ENCODE data around the gene NR6A1. TPM values are rescaled to one million over a fixed set of nuclear protein-coding genes. Genes with fewer than 3 reads are reported as not detected.
A peak's percentile ranks its signal among the peaks of the same experiment; 100 is the strongest.

Gene NR6A1
- total and polyA plus RNA-seq, 2 of the 13 experiments (the other 11 are each of a cell fraction or from before 2014, with no cell fraction given) = 28.1 to 31.5 TPM

DNA sequence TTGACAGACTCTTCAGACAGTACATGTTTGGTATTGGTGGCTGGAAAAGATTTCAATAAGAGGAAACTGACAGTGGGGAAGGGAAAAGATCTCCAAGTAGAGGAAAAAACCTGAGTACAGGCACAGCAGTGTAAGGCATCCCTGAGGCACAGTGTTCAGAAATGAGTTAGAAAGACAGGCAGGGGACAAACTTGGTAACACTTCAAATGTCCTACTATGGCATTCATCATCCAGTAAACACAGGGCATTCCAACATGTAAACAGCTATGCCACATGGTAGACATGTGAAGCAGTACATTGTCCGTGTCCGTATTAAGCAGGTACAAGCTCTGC lies 218.9 kb downstream of the NR6A1 start:
- no peak for FAIRE-seq
- no peaks in the 10 kb centered on the region for H3K79me2 ChIP-seq (ENCODE audit: insufficient read depth, low read length)
- intact Hi-C loops (cut with micrococcal nuclease; ENCODE audit: unreplicated experiment) = loop anchor here (5.0 kb wide), 2 partner anchors 40 to 205 kb away; no protein-coding TSS in a partner anchor
- peak; percentile 25; the same call in 1 of the 3 replicates for ATAC-seq
- CTCF ChIA-PET (ENCODE audit: low intra/inter-chr PET ratio, low total read pairs) = interaction anchor here (1.2 to 2.5 kb wide), 3 partner anchors 65 to 160 kb away, joined by 3 to 32 read pairs (median 16); no protein-coding TSS in a partner anchor
- H3K4me3 ChIP-seq (replicated peaks in 1 of 3; ENCODE audit: insufficient read depth in 1 of 3, low read depth in 2 of 3, low read length in 3 of 3) = no peak overlapping the region
- no peak overlapping the region for H2AFZ ChIP-seq (ENCODE audit: low read length)
- no peak overlapping the region for H3K4me2 ChIP-seq (ENCODE audit: low read depth, low read length)
- H3K27me3 ChIP-seq (ENCODE audit: control insufficient read depth in 1 of 2, insufficient read depth in 2 of 2, low read length in 2 of 2) = no peaks in the 10 kb centered on the region; a peak in 1 of 5 replicates
- in situ Hi-C loops (cut with HindIII; ENCODE audit: extremely low pct_ligation_motif_present, low pct_unique_long_range_greater_than_20kb) = loop anchor here (5.0 kb wide), 1 partner anchor 160 kb away; no protein-coding TSS in a partner anchor
- WGBS (ENCODE audit: low lambda C conversion rate) = 100% methylated on average over 2 of the region's 2 CpGs
- peaks cover 14 to 30% of the 10 kb centered on the region in 2 experiments for H3K36me3 ChIP-seq (replicated peaks in 1 of 2; ENCODE audit: control insufficient read depth in 1 of 2, insufficient read depth in 2 of 2, low read length in 2 of 2)
- no peaks in the 10 kb centered on the region for H4K20me1 ChIP-seq (ENCODE audit: insufficient read depth, low read length)
- no peaks in the 10 kb centered on the region for H3K9me3 ChIP-seq (ENCODE audit: low read length)
- no peak overlapping the region for H3K27ac ChIP-seq (ENCODE audit: extremely low read length, insufficient read depth, low read length)
- no peak for DNase-seq (ENCODE audit: low spot score)
- POLR2A ChIA-PET = interaction anchor here (0.7 to 1.9 kb wide), 3 partner anchors 15 to 103 kb away, joined by 3 to 8 read pairs (median 4); no protein-coding TSS in a partner anchor
- H3K9ac ChIP-seq (ENCODE audit: insufficient read depth, low read depth, low read length) = no peak overlapping the region
- peaks cover 14% of the 10 kb centered on the region for H3K4me1 ChIP-seq (ENCODE audit: insufficient read depth, low read length)
- TF ChIP-seq SMARCC2 (IDR thresholded peaks at IDR 0.05) (no peak), ZBTB7A (CRISPR knock-in tag; IDR thresholded peaks at IDR 0.05) (no peak)
- no TSS peak for BruUV-seq (replicated peaks)

DNA sequence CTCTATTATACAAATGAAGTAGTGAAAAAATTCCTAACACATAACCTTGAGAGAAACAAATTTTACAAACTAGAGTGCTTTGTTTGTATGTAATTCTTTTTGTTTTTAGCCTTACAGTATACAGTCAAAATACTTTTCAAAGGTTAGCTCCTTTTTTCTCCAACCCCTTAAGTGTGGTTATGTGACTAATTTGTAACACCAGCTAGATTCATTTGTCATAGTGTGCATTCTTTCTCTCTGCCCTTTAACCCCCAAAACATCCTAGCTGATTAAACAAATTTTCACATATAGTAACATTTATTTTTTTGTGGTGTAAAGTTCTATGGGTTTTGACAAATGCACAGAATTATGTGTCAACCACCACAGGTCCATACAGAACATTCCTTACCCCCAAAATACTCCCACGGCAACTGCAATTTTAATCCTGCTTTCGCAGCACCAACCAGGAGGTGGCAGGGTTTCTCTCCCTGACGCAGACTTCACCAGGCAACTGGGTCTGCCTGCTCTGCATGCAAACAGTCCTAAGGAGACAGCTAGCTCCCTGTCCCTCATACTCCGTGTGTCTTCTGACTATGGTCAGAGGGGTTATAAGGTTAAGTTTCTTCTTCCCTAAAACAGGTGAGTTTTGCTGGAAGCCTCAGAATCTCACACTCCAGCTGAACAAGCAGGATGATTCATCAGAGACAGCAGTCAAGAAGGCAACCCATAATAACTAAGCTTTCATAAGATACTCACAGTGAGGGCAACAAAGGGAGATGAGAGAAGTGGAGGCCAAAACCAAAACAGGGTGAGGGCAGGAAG lies 219.4 kb downstream of the NR6A1 start:
- H4K20me1 ChIP-seq (ENCODE audit: insufficient read depth, low read length) = no peaks in the 10 kb centered on the region
- in situ Hi-C loops (cut with HindIII; ENCODE audit: extremely low pct_ligation_motif_present, low pct_unique_long_range_greater_than_20kb) = loop anchor here (5.0 kb wide), 1 partner anchor 161 kb away; no protein-coding TSS in a partner anchor
- no peak overlapping the region for H2AFZ ChIP-seq (ENCODE audit: low read length)
- TSS peak; percentile 11 for BruUV-seq (replicated peaks)
- peaks cover 14 to 30% of the 10 kb centered on the region in 2 experiments for H3K36me3 ChIP-seq (replicated peaks in 1 of 2; ENCODE audit: control insufficient read depth in 1 of 2, insufficient read depth in 2 of 2, low read length in 2 of 2)
- ATAC-seq = peak; percentile 94
- no peak overlapping the region for H3K9ac ChIP-seq (ENCODE audit: insufficient read depth, low read depth, low read length)
- DNase-seq (ENCODE audit: low spot score) = peak; percentile 53
- peaks cover 11% of the 10 kb centered on the region for H3K4me1 ChIP-seq (ENCODE audit: insufficient read depth, low read length)
- H3K4me3 ChIP-seq (replicated peaks in 1 of 3; ENCODE audit: insufficient read depth in 1 of 3, low read depth in 2 of 3, low read length in 3 of 3) = no peak overlapping the region
- H3K27ac ChIP-seq (ENCODE audit: extremely low read length, insufficient read depth, low read length) = no peak overlapping the region
- intact Hi-C loops (cut with micrococcal nuclease; ENCODE audit: unreplicated experiment) = loop anchor here (1.0 to 5.0 kb wide), 4 partner anchors 41 to 206 kb away; no protein-coding TSS in a partner anchor
- 42% methylated on average over 4 of the region's 4 CpGs for WGBS (ENCODE audit: low lambda C conversion rate)
- ChIA-PET POLR2A (interaction anchor here (0.7 to 1.9 kb wide), 4 partner anchors 16 to 104 kb away, joined by 3 to 8 read pairs (median 4); no protein-coding TSS in a partner anchor), CTCF (ENCODE audit: low intra/inter-chr PET ratio, low total read pairs) (interaction anchor here (1.2 to 2.5 kb wide), 3 partner anchors 66 to 160 kb away, joined by 3 to 32 read pairs (median 16); no protein-coding TSS in a partner anchor)
- H3K27me3 ChIP-seq (ENCODE audit: control insufficient read depth in 1 of 2, insufficient read depth in 2 of 2, low read length in 2 of 2) = no peaks in the 10 kb centered on the region; a peak in 1 of 5 replicates
- H3K79me2 ChIP-seq (ENCODE audit: insufficient read depth, low read length) = no peaks in the 10 kb centered on the region
- no peaks in the 10 kb centered on the region for H3K9me3 ChIP-seq (ENCODE audit: low read length)
- peak; percentile 80 for FAIRE-seq
- no peak overlapping the region for H3K4me2 ChIP-seq (ENCODE audit: low read depth, low read length)
- TF ChIP-seq HIVEP1 (CRISPR knock-in tag; IDR thresholded peaks at IDR 0.05) = no peak
- TF ChIP-seq SALL1 (CRISPR knock-in tag; IDR thresholded peaks at IDR 0.05) = peak; percentile 56
- TF ChIP-seq DPF2 (CRISPR knock-in tag; IDR thresholded peaks at IDR 0.05; ENCODE audit: borderline replicate concordance, low read depth) = no peak
- no peak for TF ChIP-seq PHF5A (CRISPR knock-in tag; IDR thresholded peaks at IDR 0.05; ENCODE audit: low read depth, unreplicated experiment)
- TF ChIP-seq IKZF5 (CRISPR knock-in tag; IDR thresholded peaks at IDR 0.05) = peak; percentile 24; the same call in 1 of the 2 replicates
- peak; percentile 44; the same call in 1 of the 2 replicates for TF ChIP-seq FOSL2 (CRISPR knock-in tag; IDR thresholded peaks at IDR 0.05)
- TF ChIP-seq SMAD3 (CRISPR knock-in tag; IDR thresholded peaks at IDR 0.05) = 0 out of 2 replicates have a peak, but pooled peaks have one; percentile 45
- peak; percentile 87 for TF ChIP-seq CTCF (CRISPR knock-in tag; IDR thresholded peaks at IDR 0.05)
